ENCODE data around the gene GPRC5B.

DNA sequence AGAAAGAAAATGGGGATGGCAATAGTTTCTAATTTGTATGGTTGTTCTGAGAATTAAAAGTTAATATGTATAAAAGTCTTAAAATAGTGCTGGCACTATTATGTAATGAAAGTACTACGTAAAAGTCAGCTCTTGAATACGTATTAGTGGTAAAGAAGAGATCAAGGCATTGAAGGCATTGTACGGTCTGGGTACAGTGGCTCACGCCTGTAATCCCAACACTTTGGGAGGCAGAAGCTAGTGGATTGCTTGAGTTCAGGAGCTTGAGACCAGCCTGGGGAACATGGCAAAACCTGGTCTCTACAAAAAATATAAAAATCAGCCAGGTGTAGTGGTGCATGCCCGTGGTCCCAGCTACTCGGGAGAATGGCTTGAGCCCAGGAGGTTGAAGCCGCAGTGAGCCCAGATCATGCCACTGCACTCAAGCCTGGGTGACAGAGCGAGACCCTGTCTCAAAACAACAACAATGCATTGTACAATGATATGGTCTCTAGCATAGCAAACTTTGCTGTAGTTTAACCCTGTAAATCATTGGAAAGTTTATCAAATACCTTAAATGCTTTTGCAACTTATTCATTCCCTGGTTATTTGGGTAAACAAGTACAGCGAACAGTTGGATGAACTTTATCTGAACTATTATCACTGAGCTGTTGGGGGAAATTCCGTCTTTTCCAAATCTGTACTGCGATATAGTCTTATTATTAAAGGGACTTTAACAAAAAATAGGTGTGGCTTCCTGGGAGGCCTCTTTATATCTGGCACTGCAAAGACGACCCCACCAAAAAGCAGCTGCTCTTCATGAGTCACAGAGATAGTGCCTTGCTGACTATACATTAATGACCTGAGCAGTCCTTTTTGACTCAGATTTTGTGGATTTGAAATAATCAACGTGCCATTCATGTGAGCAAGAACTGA is 73.6 kb downstream of the GPRC5B start:
- TF ChIP-seq TEAD4 (IDR thresholded peaks at IDR 0.05; ENCODE audit: low read depth, low read length) (no peak), RAD21 (IDR thresholded peaks at IDR 0.05 in 1 of 2, conservative IDR thresholded peaks at IDR 0.05 in 1 of 2; ENCODE audit: low read depth in 2 of 2, low read length in 2 of 2) (no peak), JUN (IDR thresholded peaks at IDR 0.05; ENCODE audit: low read depth, low read length) (no peak)
